GM23338 (cell line): ENCODE data around the gene EDA. TPM values are rescaled to one million over a fixed set of nuclear protein-coding genes. Genes with fewer than 3 reads are reported as not detected.

Experiments
- ATAC-seq: fragments of 200-7000 bp; cut with Tn5 transposase; 3 replicates; pipeline ENCODE4 v1.9.1; 2020
- DNase-seq: peaks from one replicate; pipeline ENCODE4 v3.0.0-alpha.2; 2015; ENCODE audit warnings: low spot score
- H2AFZ ChIP-seq: fragments of 200-600 bp; sonication (generic); 2 replicates; pipeline ENCODE4 v1.8.0; 2016; ENCODE audit warnings: antibody characterized with exemption, mild to moderate bottlenecking, moderate library complexity
- H3F3A ChIP-seq: fragments of 200-600 bp; sonication (generic); replicated peaks from 2 replicates; pipeline ENCODE4 v1.8.0; 2017; ENCODE audit warnings: antibody characterized with exemption, mixed run types, low read depth
- H3K27ac ChIP-seq: fragments of 200-600 bp; sonication (generic); 2 replicates; pipeline ENCODE4 v1.6.1; 2016; ENCODE audit warnings: low read depth
- H3K27me3 ChIP-seq: fragments of 200-600 bp; sonication (generic); 2 replicates; pipeline ENCODE4 v1.8.0; 2016; ENCODE audit warnings: mild to moderate bottlenecking, mixed run types, moderate library complexity; ENCODE audit not compliant: insufficient read depth
- H3K36me3 ChIP-seq: fragments of 200-600 bp; sonication (generic); 2 replicates; pipeline ENCODE4 v1.8.0; 2016; ENCODE audit warnings: mild to moderate bottlenecking; ENCODE audit not compliant: insufficient read depth
- H3K4me1 ChIP-seq: fragments of 200-600 bp; sonication (generic); 2 replicates; pipeline ENCODE4 v1.8.0; 2016; ENCODE audit warnings: mild to moderate bottlenecking, moderate library complexity; ENCODE audit not compliant: insufficient read depth
- H3K4me2 ChIP-seq: fragments of 200-600 bp; sonication (generic); 2 replicates; pipeline ENCODE4 v1.7.1; 2017; ENCODE audit warnings: mixed run types
- H3K4me3 ChIP-seq: fragments of 200-600 bp; sonication (generic); 2 replicates; pipeline ENCODE4 v1.6.1; 2016; ENCODE audit warnings: mixed run types
- H3K79me2 ChIP-seq: fragments of 200-600 bp; sonication (generic); replicated peaks from 2 replicates; pipeline ENCODE4 v1.8.0; 2017; ENCODE audit warnings: mild to moderate bottlenecking; ENCODE audit not compliant: insufficient read depth
- H3K9me2 ChIP-seq: fragments of 200-600 bp; sonication (generic); 2 replicates; pipeline ENCODE4 v1.8.0; 2017; ENCODE audit not compliant: insufficient read depth
- H4K20me1 ChIP-seq: fragments of 200-600 bp; sonication (generic); replicated peaks from 2 replicates; pipeline ENCODE4 v1.8.0; 2017; ENCODE audit warnings: mild to moderate bottlenecking; ENCODE audit not compliant: insufficient read depth
- H3K27ac Mint-ChIP-seq: 2 replicates; pipeline ENCODE4 v1.8.0; 2020; ENCODE audit warnings: inconsistent platforms, mild to moderate bottlenecking, moderate library complexity, mixed read lengths
- H3K27me3 Mint-ChIP-seq: 3 replicates; pipeline ENCODE4 v1.8.0; 2022; ENCODE audit warnings: low read depth, mild to moderate bottlenecking, moderate library complexity, mixed read lengths, inconsistent platforms; ENCODE audit not compliant: insufficient read depth, poor library complexity
- H3K36me3 Mint-ChIP-seq: 3 replicates; pipeline ENCODE4 v1.8.0; 2021; ENCODE audit warnings: low read depth, mild to moderate bottlenecking, inconsistent platforms, moderate library complexity, mixed read lengths
- H3K4me1 Mint-ChIP-seq: 3 replicates; pipeline ENCODE4 v1.8.0; 2020; ENCODE audit warnings: mild to moderate bottlenecking, inconsistent platforms, mixed read lengths
- H3K4me3 Mint-ChIP-seq: 3 replicates; pipeline ENCODE4 v1.8.0; 2021; ENCODE audit warnings: moderate library complexity, mild to moderate bottlenecking, inconsistent platforms, mixed read lengths
- H3K9me3 Mint-ChIP-seq: 3 replicates; pipeline ENCODE4 v1.8.0; 2020; ENCODE audit warnings: moderate library complexity, mild to moderate bottlenecking, inconsistent platforms, mixed read lengths
- CREB1 ChIP-seq: fragments of 250-450 bp; sonication (Bioruptor Pico); IDR thresholded peaks from 2 replicates; pipeline ENCODE4 v1.5.0; 2020; ENCODE audit warnings: low read depth, mild to moderate bottlenecking, moderate library complexity
- CTCF ChIP-seq, 2 experiments: fragments of 200-600 bp in 1 of 2; sonication (generic) in 1 of 2; conservative IDR thresholded peaks; 2 replicates each; pipeline versions ENCODE4 v1.5.1 to v1.6.1; 2016 to 2017; ENCODE audit warnings: antibody characterized with exemption in 2 of 2, low read depth in 2 of 2, mild to moderate bottlenecking in 2 of 2, moderate library complexity in 1 of 2
- ETS1 ChIP-seq: IDR thresholded peaks from 2 replicates; pipeline ENCODE4 v1.6.1; 2016; ENCODE audit warnings: antibody characterized with exemption
- EZH2 ChIP-seq: fragments of 200-600 bp; sonication (generic); IDR thresholded peaks from one replicate; pipeline ENCODE4 v1.8.0; 2017; ENCODE audit warnings: antibody characterized with exemption, mild to moderate bottlenecking, low read depth; ENCODE audit not compliant: unreplicated experiment
- EZH2phosphoT487 ChIP-seq: fragments of 200-600 bp; sonication (generic); IDR thresholded peaks from one replicate; pipeline ENCODE4 v1.8.1; 2018; ENCODE audit warnings: antibody characterized with exemption; ENCODE audit not compliant: unreplicated experiment
- JUNB ChIP-seq: IDR thresholded peaks from one replicate; pipeline ENCODE4 v1.6.1; 2016; ENCODE audit warnings: antibody characterized with exemption; ENCODE audit not compliant: unreplicated experiment
- NANOG ChIP-seq: IDR thresholded peaks from 2 replicates; pipeline ENCODE4 v1.6.1; 2016; ENCODE audit warnings: antibody characterized with exemption, borderline replicate concordance
- POLR2AphosphoS5 ChIP-seq: IDR thresholded peaks from 2 replicates; pipeline ENCODE4 v1.6.1; 2016; ENCODE audit warnings: antibody characterized with exemption, low read depth
- STAT1 ChIP-seq: IDR thresholded peaks from one replicate; pipeline ENCODE4 v1.6.1; 2016; ENCODE audit warnings: antibody characterized with exemption; ENCODE audit not compliant: unreplicated experiment
- ZNF331 ChIP-seq: fragments of 250-450 bp; sonication (Bioruptor Pico); IDR thresholded peaks from 2 replicates; pipeline ENCODE4 v1.5.0; 2020; ENCODE audit warnings: low read depth, mild to moderate bottlenecking, moderate library complexity
- ZNF462 ChIP-seq: fragments of 250-450 bp; sonication (Bioruptor Pico); IDR thresholded peaks from 2 replicates; pipeline ENCODE4 v1.5.0; 2020; ENCODE audit warnings: mild to moderate bottlenecking, moderate library complexity
- polyA plus RNA-seq: library from polyadenylated mRNA; unstranded; fragments of >200 nt; fragmentation: Nextera tagmentation; extraction: Ambion mirVana; gene quantifications from 2 replicates; pipeline ENCODE4 v1.2.1, GENCODE V29; 2016
- total RNA-seq: library from RNA; depleted of rRNA; stranded (reverse); fragments of >200 nt; shearing (Covaris generic); gene quantifications from 2 replicates; pipeline ENCODE4 v1.2.3, GENCODE V29; 2014

Gene EDA
- total and polyA plus RNA-seq, 2 experiments from 2014 or later = 6.6 to 19.6 TPM

GRCh38 chrX:69705818-69706217, 89.9 kb downstream of the EDA start:
- Histone ChIP-seq H3F3A (no peaks in the 10 kb centered on the region), H4K20me1 (no peaks in the 10 kb centered on the region), H3K9me2 (no peaks in the 10 kb centered on the region; the same call in 1 of the 2 replicates), H2AFZ (no peak overlapping the region), H3K36me3 (no peaks in the 10 kb centered on the region), H3K27ac (peak overlapping the region; percentile 91), H3K4me1 (peaks cover 10% of the 10 kb centered on the region; the same call in 1 of the 2 replicates), H3K79me2 (no peaks in the 10 kb centered on the region; the same call in 1 of the 2 replicates), H3K4me3 (no peak overlapping the region), H3K27me3 (no peaks in the 10 kb centered on the region), H3K4me2 (peak overlapping the region; percentile 29)
- DNase-seq = peak; percentile 48
- Mint-ChIP-seq H3K36me3 (peaks cover 31% of the 10 kb centered on the region), H3K4me3 (no peak overlapping the region), H3K9me3 (peaks cover 16% of the 10 kb centered on the region), H3K27me3 (peaks cover 3% of the 10 kb centered on the region), H3K27ac (peak overlapping the region; percentile 79; the same call in 1 of the 2 replicates), H3K4me1 (peaks cover 18% of the 10 kb centered on the region)
- no peak for TF ChIP-seq CREB1
- TF ChIP-seq NANOG = peak; percentile 55; the same call in 1 of the 2 replicates
- ATAC-seq = peak; percentile 84

- no peaks in the 10 kb centered on the region for H3K27me3 ChIP-seq
- no peaks in the 10 kb centered on the region for H3K9me2 ChIP-seq
- Mint-ChIP-seq H3K27ac (no peak overlapping the region), H3K4me1 (no peaks in the 10 kb centered on the region), H3K36me3 (peaks cover 32% of the 10 kb centered on the region; the same call in 2 of the 3 replicates), H3K9me3 (peaks cover 44% of the 10 kb centered on the region), H3K4me3 (no peak overlapping the region), H3K27me3 (peaks cover 2% of the 10 kb centered on the region)
- H3K4me2 ChIP-seq = no peak overlapping the region
- no peaks in the 10 kb centered on the region for H3K4me1 ChIP-seq
- H4K20me1 ChIP-seq = no peaks in the 10 kb centered on the region
- H3F3A ChIP-seq = no peaks in the 10 kb centered on the region
- ATAC-seq (no peak), DNase-seq (no peak)
- peaks cover 25% of the 10 kb centered on the region for H3K79me2 ChIP-seq
- no peak overlapping the region for H3K27ac ChIP-seq
- H2AFZ ChIP-seq = no peak overlapping the region
- no peak overlapping the region for H3K4me3 ChIP-seq
- H3K36me3 ChIP-seq = no peaks in the 10 kb centered on the region
- TF ChIP-seq ETS1 (no peak), EZH2 (no peak), ZNF462 (CRISPR knock-in tag) (no peak), POLR2AphosphoS5 (no peak), STAT1 (no peak), ZNF331 (CRISPR knock-in tag) (no peak), CTCF (conservative IDR thresholded peaks at IDR 0.05; ENCODE audit: low read depth in 2 of 2) (no peak), EZH2phosphoT487 (no peak), JUNB (no peak), CREB1 (no peak)
Observed at GRCh38 chrX:69718102-69718501, 102.2 kb downstream of the EDA start.
